Measurements from ENCODE around the gene ADAM19. TPM values are rescaled to one million over a fixed set of nuclear protein-coding genes. Genes with fewer than 3 reads are reported as not detected.
A peak's percentile ranks its signal among the peaks of the same experiment; 100 is the strongest.

Gene ADAM19
- total RNA-seq, 1 donor from 2014 or later, result 64.5 TPM

GRCh38 chr5:157608972-157609565 lies 33.5 kb upstream of the ADAM19 start:
- Mint-ChIP-seq H3K9me3 (ENCODE audit: unreplicated experiment) (no peaks in the 10 kb centered on the region), H3K4me3 (ENCODE audit: unreplicated experiment) (no peak overlapping the region), H3K27me3 (ENCODE audit: unreplicated experiment) (no peaks in the 10 kb centered on the region), H3K27ac (ENCODE audit: unreplicated experiment) (peak overlapping the region; percentile 38), H3K4me1 (ENCODE audit: unreplicated experiment) (peaks cover 24% of the 10 kb centered on the region), H3K36me3 (ENCODE audit: unreplicated experiment) (no peaks in the 10 kb centered on the region)
- DNase-seq (ENCODE audit: extremely low spot score, unreplicated experiment), result no peak
- no peak for TF ChIP-seq CTCF (IDR thresholded peaks at IDR 0.05)

- H3K4me1 Mint-ChIP-seq (ENCODE audit: unreplicated experiment), result peaks cover 36% of the 10 kb centered on the region
- no peaks in the 10 kb centered on the region for H3K9me3 Mint-ChIP-seq (ENCODE audit: unreplicated experiment)
- no peaks in the 10 kb centered on the region for H3K36me3 Mint-ChIP-seq (ENCODE audit: unreplicated experiment)
- H3K27me3 Mint-ChIP-seq (ENCODE audit: unreplicated experiment), result no peaks in the 10 kb centered on the region
- H3K27ac Mint-ChIP-seq (ENCODE audit: unreplicated experiment), result peak overlapping the region; percentile 59
- DNase-seq (ENCODE audit: extremely low spot score, unreplicated experiment), result no peak
- no peak overlapping the region for H3K4me3 Mint-ChIP-seq (ENCODE audit: unreplicated experiment)
- TF ChIP-seq CTCF (IDR thresholded peaks at IDR 0.05), result no peak
Measured at GRCh38 chr5:157607371-157608161, 32.0 kb upstream of the ADAM19 start.

- no peak overlapping the region for H3K27ac Mint-ChIP-seq (ENCODE audit: unreplicated experiment)
Measured at GRCh38 chr5:157606046-157606445, 30.5 kb upstream of the ADAM19 start.

GRCh38 chr5:157603333-157604190 lies 28.0 kb upstream of the ADAM19 start:
- Mint-ChIP-seq H3K27ac (ENCODE audit: unreplicated experiment) (peak overlapping the region; percentile 25), H3K36me3 (ENCODE audit: unreplicated experiment) (no peaks in the 10 kb centered on the region), H3K4me3 (ENCODE audit: unreplicated experiment) (no peak overlapping the region), H3K27me3 (ENCODE audit: unreplicated experiment) (no peaks in the 10 kb centered on the region), H3K4me1 (ENCODE audit: unreplicated experiment) (peaks cover 26% of the 10 kb centered on the region), H3K9me3 (ENCODE audit: unreplicated experiment) (no peaks in the 10 kb centered on the region)
- DNase-seq (ENCODE audit: extremely low spot score, unreplicated experiment), result no peak
- no peak for TF ChIP-seq CTCF (IDR thresholded peaks at IDR 0.05)

More at GRCh38 chr5:157606046-157606445, 30.5 kb upstream of the ADAM19 start:
- peaks cover 38% of the 10 kb centered on the region for H3K4me1 Mint-ChIP-seq (ENCODE audit: unreplicated experiment)
- no peaks in the 10 kb centered on the region for H3K9me3 Mint-ChIP-seq (ENCODE audit: unreplicated experiment)
- no peak for DNase-seq (ENCODE audit: extremely low spot score, unreplicated experiment)
- no peaks in the 10 kb centered on the region for H3K36me3 Mint-ChIP-seq (ENCODE audit: unreplicated experiment)
- H3K4me3 Mint-ChIP-seq (ENCODE audit: unreplicated experiment), result no peak overlapping the region
- no peaks in the 10 kb centered on the region for H3K27me3 Mint-ChIP-seq (ENCODE audit: unreplicated experiment)
- no peak for TF ChIP-seq CTCF (IDR thresholded peaks at IDR 0.05)

Data from osteocyte (in vitro differentiated cells).